Muscle of back (tissue), 11 donors: ENCODE data around the gene LRRC1. TPM values are rescaled to one million over a fixed set of nuclear protein-coding genes. Genes with fewer than 3 reads are reported as not detected.
"Not testable (repeated sequence)": the region's sequence is repeated elsewhere in the genome, so short reads cannot be mapped to it uniquely, and the experiment has no call there.

Source experiments
- DNase-seq, 3 donors: peaks; one replicate each; pipeline versions ENCODE4 v3.0.0 to v3.0.0-alpha.2; 2013
- polyA plus RNA-seq, 10 donors: library from polyadenylated mRNA; unstranded; fragments of 120-200 nt; gene quantifications; one replicate each; pipeline ENCODE4 v1.2.1, GENCODE V29; 2013; ENCODE audit not compliant: insufficient read length in 10 of 10

Gene LRRC1
- polyA plus RNA-seq, 10 donors, result 6.3 to 11.2 (median 8.1) TPM

- no peak for DNase-seq
Observed at GRCh38 chr6:53792016-53792415, 2.8 kb upstream of the LRRC1 start.

- no peak for DNase-seq
Observed at GRCh38 chr6:53792973-53793317, 1.9 kb upstream of the LRRC1 start.

GRCh38 chr6:53793318-53794136 is 1.3 kb upstream of the LRRC1 start:
- peak; percentile 67 to 92 (median 80) for DNase-seq

- DNase-seq, result peak; percentile 74 to 95 (median 75)
Observed at GRCh38 chr6:53794137-53794719, 577 bp upstream of the LRRC1 start.

- no peak for DNase-seq
Observed at GRCh38 chr6:53795340-53795701, 516 bp downstream of the LRRC1 start.

GRCh38 chr6:53795702-53796450 is 1.1 kb downstream of the LRRC1 start:
- DNase-seq, result peak in 2 of 3 donors; percentile 7 to 52

- no peak for DNase-seq
Observed at GRCh38 chr6:53796451-53796780, 1.6 kb downstream of the LRRC1 start.

- no peak for DNase-seq
Observed at GRCh38 chr6:53796791-53797190, 2.0 kb downstream of the LRRC1 start.

- DNase-seq, result no peak
Observed at GRCh38 chr6:53797304-53797703, 2.5 kb downstream of the LRRC1 start.

- DNase-seq, result no peak
Observed at GRCh38 chr6:53799340-53799739, 4.5 kb downstream of the LRRC1 start.

- DNase-seq, result no peak
Observed at GRCh38 chr6:53801022-53801421, 6.2 kb downstream of the LRRC1 start.

- no peak for DNase-seq
Observed at GRCh38 chr6:53802582-53802981, 7.8 kb downstream of the LRRC1 start.

GRCh38 chr6:53803081-53803860 is 8.5 kb downstream of the LRRC1 start:
- DNase-seq, result no peak

GRCh38 chr6:53805016-53805415 is 10.2 kb downstream of the LRRC1 start:
- DNase-seq, result no peak

- no peak for DNase-seq
Observed at GRCh38 chr6:53805725-53806124, 10.9 kb downstream of the LRRC1 start.

- DNase-seq, result not testable (repeated sequence)
Observed at GRCh38 chr6:53807606-53808005, 12.8 kb downstream of the LRRC1 start.

GRCh38 chr6:53808302-53808881 is 13.6 kb downstream of the LRRC1 start:
- DNase-seq, result no peak

GRCh38 chr6:53809691-53810090 is 14.9 kb downstream of the LRRC1 start:
- DNase-seq, result no peak

- no peak for DNase-seq
Observed at GRCh38 chr6:53811082-53811481, 16.3 kb downstream of the LRRC1 start.

- DNase-seq, result no peak
Observed at GRCh38 chr6:53811746-53812145, 16.9 kb downstream of the LRRC1 start.

GRCh38 chr6:53813096-53813495 is 18.3 kb downstream of the LRRC1 start:
- DNase-seq, result no peak

GRCh38 chr6:53813801-53814200 is 19.0 kb downstream of the LRRC1 start:
- no peak for DNase-seq
